GM19351 (cell line): ENCODE data around the gene STX2.
A peak's percentile ranks its signal among the peaks of the same experiment; 100 is the strongest.

Source experiments
- ATAC-seq: cut with Tn5 transposase; IDR thresholded peaks from one replicate; pipeline ENCODE4 v1.9.1; 2021; ENCODE audit warnings: mild to moderate bottlenecking, moderate library complexity; ENCODE audit not compliant: unreplicated experiment

Gene STX2

DNA sequence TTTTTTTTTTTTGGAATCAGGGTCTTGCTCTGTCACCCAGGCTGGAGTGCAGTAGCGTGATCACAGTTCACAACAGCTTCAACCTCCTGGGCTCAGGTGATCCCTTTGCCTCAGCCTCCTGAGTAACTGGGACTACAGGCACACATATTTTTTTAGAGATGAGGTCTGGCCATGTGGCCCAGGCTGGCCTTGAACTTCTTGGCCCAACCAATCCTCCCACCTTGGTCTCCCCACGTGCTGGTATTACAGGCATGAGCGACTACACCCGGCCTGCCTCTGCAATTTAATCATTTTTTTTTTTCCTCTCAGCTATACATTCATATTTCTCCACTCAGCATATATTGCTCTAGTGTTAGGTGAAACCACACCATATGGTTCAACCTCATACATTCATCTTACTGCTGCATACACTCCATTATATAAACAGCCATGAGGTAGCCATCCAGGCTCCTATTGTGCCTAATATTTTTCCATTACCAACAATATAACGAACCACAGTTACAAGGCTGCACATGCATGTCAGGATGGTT is 7.1 kb downstream of the STX2 start:
- no peak for ATAC-seq

DNA sequence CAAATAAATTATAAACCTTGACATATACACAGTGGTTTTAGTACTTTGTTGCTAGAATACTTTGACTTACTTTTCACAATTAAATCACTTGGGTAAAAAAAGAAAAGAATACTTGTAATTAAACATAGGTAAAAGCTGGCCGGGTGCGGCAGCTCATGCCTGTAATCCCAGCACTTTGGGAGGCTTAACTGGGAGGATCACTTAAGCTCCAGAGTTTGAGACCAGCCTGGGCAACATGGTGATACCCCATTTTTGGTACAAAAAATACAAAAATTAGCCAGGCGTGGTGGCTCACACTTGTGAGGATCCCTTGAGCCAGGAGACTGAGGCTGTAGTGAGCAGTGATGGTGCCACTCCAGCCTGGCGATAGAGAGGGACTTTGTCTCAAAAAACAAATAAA is 7.8 kb downstream of the STX2 start:
- ATAC-seq = no peak

GRCh38 chr12:130830246-130830551 is 8.9 kb downstream of the STX2 start:
- no peak for ATAC-seq

DNA sequence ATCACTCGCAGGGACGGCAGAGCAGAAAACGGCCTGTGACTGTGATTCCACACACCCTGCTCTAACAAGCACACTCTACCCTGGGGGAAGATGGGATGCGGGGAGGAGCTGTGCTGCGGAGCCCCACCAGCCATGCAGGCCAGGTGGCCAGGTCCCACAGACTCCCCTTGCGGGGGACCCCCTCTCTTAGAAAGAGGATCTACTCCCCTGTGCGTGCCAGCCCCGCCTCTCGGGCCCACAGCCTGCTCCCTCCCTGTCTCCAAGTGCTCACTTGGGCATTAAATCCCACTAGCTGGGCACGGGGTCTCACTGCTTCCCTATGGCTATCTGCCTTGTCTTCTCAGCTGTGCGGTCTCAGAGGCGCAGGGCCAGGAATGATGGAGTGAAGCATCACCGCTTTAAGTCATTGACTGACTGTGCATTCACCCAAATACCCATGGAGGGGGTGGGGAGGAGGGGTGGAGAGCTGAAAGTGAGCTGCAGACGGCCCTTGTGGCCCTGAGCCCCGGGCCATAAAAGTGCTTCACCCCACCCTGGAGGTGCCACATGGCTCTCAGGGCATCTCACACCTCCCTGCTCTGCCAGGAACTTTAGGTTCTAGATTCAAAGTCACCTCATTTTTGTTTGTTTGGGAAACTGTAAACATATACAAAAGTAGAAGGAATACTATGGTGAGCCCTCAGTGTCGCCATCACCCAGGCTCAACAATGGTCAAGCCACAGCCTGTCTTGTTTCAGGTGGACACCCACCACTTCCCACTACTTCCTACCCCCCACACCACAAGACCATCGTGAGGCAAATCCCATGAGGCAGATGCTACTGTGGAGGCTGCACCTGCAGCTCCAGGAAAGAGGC is 9.4 kb downstream of the STX2 start:
- ATAC-seq = no peak

DNA sequence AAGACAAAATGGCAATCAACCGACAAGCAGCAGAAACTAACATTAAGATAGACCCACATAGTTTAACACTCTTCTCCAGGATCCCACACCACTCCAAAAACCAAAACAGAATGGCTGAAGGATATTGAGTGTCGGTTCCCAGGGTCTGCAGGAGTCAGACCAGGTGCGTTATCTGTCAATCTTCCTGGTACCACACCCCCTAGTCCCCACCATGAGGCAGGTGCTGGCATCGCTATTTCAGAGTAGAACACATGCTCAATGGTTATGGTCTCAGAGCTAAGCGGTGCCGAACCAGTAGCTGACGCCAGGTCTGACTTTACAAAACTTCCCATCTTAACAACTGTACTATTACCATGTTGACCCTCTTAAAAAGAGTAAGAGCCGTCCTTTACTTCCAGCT is 10.2 kb downstream of the STX2 start:
- ATAC-seq = no peak

DNA sequence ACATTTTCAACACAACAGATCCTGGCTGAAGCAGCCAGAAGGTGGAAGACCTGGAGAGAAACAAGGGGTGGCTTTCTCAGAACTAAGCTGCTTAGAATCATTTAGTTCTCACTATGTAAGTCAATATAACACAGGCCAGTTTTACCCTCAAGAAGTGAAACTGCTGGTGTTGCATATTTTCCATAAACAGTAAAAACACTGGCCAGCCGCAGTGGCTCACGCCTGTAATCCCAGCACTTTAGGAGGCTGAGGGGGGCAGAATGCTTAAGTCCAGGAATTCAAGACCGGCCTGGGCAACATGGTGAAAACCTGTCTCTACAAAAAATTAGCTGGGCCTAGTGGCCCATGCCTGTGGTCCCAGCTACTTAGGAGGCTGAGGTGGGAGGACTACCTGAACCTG is 11.6 kb downstream of the STX2 start:
- ATAC-seq = peak; percentile 46

GRCh38 chr12:130826151-130826801 is 12.8 kb downstream of the STX2 start:
- ATAC-seq = peak; percentile 39

GRCh38 chr12:130825771-130826150 is 13.3 kb downstream of the STX2 start:
- ATAC-seq = no peak

DNA sequence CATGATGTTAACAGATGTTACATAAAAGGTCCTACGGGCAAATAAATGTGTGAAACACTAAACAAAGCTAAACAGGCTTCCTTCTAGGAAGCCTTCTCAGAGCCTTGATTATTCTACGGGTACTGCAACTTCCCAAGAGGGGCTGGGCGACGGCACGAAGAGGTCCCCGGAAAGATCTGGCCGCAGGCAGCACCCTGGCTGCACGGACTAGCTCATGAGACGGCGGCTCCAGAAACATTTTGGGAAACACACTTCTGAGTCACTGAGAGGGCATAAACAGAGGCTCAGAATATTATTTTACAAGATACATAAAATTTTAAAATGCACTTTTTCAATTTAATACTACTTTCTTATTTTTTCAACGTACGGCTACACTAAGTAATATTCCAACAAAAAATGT is 19.4 kb downstream of the STX2 start:
- ATAC-seq = no peak

DNA sequence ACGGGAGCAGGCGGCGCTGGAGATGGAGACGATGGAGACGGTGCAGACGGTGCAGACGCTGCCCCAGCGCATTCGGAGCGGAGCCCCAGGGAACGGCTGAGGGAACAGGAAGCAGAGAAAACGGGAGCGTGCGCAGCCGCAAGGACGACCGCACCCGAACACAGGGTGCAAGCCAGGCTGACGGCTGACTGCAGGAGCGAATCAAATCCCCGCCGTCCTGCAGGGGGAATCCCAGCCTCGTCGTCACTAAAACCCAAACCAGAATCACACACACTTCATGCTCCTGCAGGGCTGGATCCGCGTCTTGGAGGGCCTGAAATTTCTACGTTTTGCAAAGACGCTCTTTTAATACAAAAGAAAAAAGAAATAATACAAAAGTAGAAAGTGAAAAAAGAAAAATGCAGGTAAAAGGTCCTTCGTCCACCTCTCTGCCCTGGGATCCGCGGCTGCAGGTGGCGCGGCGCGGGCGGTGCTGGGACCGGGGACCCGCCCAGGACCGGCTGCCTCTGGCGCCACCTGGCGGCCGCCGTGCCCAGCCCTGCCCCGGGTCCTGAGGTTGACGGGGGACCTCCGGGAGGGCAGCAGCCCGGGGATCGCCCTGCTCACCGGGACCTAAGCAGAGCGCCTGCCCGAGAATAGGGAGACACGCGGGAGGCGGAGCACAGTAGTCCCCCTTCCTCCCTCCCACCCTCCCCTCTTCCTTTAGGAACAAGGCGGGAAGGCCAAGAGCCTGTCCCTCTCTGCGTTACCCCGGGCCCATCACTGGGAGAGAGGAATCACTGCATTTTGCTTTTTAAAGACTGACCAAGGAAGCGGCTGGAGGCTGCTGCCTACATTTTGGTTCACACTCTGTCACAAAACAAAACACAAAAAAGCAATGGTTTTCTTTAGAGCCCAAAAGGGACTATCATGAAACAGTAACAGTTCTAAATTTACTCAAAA is 20.1 kb downstream of the STX2 start:
- ATAC-seq = peak; percentile 87

GRCh38 chr12:130818272-130818634 is 20.8 kb downstream of the STX2 start:
- ATAC-seq = no peak

- no peak for ATAC-seq
Measured at GRCh38 chr12:130817804-130818203, 21.2 kb downstream of the STX2 start.

DNA sequence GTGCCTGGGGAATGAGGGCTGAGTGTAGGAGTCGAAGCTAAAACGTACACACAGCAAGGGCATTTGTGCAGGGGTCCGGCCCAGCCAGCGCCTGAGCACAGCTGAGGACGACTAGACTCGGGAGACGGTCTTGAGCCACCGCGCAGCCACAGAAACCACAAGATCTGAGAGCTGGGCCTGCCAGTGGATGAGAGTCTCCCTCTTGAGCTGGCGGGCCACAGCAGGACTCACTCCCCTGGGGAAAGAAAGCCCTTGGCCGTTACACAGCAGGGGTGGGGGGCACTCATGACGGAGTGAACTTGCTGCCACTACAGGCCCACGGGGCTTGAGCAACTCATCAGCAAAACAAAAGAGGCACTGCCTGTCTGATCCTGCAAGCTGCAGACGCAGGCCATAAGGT is 23.0 kb downstream of the STX2 start:
- no peak for ATAC-seq

DNA sequence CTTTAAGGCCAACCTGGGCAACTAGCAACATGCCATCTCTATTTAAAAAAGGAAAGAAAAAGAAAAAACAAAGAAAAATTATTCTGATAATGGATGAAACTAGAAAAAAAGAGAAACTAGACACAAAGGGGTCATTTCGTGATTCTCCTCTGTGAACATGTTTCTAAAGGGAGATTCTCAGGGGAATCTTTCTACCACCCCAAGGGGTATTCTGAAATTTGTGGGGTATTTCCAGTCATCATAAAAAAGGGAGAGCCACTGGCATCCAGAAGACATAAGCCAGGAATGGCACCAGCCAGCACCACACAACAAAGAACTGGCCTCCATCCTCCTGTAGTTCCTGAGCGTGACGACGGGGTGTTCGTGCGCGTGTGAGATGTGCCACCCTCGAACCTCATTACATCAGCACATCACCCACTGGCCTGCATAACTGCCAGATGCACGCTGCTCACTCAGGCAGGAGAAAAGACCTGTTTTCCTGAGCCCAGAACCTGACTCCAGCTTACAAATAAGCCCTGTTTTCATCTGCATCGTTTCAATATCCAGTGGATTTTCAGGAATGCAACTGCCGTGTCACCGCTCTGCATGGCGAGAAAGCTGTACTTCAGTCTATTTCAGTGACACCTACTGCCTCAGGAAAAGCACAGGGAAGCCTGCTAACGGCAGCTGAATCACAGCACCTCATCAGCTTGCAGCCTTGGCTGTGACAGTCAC is 23.9 kb downstream of the STX2 start:
- no peak for ATAC-seq

DNA sequence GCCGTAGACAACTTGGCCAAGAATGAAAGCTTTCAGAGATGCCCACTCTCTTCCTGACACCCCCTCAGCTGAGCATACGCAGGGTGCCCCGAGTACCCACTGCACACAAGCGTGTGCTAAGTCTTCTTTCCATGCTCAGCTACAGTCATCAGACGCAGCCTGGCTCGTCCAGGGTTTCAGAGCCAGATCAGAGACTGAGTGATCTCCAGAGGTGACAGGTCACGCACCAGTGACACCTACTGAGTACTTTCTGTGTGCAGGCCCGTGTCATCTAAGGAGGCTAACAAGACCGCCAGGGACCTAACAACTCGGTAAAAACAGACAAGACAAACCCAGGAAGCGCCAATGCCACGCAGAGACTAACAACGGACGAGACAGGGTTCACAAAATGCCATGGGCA is 25.1 kb downstream of the STX2 start:
- peak; percentile 45 for ATAC-seq

- ATAC-seq = no peak
Measured at GRCh38 chr12:130813436-130813835, 25.6 kb downstream of the STX2 start.

- ATAC-seq = no peak
Measured at GRCh38 chr12:130809791-130810190, 29.3 kb downstream of the STX2 start.

DNA sequence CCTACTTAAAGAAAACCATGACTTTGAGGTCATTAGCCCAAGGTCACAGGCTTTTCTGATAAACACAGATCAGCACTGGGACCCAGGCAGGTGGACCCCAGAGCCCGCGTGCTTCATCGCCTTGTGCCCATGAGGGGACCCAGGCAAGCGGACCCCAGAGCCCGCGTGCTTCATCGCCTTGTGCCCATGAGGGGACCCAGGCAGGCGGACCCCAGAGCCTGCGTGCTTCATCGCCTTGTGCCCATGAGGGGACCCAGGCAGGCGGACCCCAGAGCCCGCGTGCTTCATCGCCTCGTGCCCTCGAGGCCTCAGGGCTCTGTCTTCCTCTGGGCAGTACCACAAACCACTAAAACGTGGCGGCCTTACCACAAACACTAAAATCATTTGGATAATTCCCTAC is 31.7 kb downstream of the STX2 start:
- ATAC-seq = no peak

DNA sequence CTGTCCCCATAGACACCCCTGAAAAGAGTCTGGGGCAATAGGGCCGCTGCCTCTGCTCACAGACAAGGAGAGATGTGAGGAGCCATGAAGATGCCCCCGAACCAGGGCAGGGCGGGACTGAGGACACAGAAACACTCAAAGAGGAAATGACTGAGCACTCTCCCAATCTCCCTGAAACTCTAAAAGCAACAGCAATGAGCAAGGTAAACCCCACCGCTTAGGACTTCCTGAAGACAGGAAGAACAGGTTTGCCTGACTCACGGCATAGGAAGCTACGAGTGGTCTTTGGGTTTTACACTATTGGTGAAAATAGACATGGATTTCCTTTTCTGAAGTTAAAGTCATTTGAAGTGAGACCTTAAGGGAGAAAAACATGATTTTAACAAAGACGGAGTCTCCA is 32.5 kb downstream of the STX2 start:
- ATAC-seq = no peak

DNA sequence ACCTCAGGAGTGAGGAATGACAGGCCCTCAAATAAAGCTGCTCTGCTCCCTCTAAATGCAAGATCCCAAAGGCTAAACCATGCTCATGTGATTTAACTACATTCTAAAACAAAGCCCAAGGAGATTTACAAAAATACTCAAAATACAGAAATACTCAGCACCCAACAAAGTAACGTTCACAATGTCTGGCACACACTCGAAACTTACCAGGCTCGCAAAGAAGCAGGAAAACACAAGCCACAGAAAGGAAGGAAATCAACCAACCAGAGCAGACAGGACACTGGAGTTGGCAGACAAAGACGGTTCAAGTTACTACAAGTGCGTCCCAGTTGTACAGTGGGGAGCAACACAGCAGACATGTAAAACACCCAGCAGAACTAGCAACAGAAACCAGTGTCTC is 33.4 kb downstream of the STX2 start:
- ATAC-seq = no peak

- ATAC-seq = no peak
Measured at GRCh38 chr12:130804216-130804615, 34.8 kb downstream of the STX2 start.
